DMS 273 treated with DMSO at 0.1 percent for 48 hours (cell line): ENCODE data around the gene DNAH10.

Source experiments
- DNase-seq: peaks from one replicate; lab custom pipeline; 2025; lab: John Stamatoyannopoulos, UW

DNAH10 gene

DNA sequence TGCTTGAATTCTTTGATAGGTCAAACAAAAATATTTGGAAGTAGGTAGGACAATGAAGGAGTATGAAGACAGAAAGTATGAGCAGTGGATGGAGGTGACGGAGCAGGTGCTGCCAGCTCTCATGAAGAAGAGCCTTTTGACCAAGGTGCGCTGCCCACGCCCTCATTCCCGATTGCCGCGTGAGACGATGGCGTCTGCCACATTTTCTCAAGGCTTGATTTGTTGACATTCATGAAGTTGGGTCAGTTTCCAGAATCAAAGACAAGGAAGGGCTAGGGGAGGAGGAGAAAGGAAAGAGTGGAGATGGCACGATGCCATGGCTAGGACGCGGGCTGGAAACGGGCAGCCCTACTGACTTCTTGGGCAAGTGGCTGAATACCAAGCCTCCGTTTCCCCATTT is 37.1 kb downstream of the DNAH10 start:
- no peak for DNase-seq

DNA sequence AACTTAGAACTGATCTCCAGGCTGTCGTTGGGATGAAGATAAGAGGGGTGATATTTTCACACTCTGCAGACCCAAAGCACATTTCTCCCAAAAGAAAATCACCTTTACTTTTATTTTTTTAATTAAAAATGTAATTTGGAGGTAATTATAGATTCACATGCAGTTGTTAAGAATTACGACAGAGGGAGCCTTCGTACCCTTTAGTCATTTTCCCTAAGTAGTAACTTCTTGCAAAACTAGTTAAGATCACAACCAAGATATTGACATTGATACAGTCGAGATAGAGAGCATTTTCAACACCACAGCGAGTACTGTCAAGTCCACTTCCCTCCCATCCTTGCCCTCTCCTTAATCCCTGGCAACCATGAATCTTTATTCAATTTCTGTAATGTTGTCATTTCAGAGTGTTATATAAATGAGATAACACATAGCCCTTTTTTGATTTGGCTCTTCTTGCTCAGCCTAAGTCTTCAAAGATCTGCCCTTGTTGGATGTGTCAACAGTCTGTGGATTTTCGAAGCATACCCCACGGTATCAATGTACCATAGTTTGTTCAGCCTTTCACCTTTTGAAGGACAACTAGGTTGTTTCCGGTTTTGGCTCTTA is 39.6 kb downstream of the DNAH10 start:
- DNase-seq: no peak

DNA sequence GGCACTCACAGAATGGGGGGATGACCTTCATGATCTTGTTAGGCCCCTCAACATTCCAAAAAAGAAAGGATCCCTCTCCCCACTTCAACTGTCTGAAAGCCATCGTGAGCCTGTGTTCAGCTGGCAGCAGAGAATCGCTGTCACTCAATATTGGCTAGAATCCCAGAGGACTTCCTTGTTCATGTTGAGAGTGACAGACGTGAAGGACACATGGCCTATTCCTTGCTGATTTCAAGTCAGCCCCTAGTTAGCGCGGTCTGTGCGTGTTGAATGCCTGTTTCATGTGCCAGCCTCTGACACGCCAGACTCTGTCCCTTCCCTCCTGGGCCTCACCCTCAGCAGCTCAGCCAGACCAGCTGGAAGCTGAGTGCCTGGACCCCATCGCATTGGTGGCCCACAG is 43.1 kb downstream of the DNAH10 start:
- DNase-seq: no peak

DNA sequence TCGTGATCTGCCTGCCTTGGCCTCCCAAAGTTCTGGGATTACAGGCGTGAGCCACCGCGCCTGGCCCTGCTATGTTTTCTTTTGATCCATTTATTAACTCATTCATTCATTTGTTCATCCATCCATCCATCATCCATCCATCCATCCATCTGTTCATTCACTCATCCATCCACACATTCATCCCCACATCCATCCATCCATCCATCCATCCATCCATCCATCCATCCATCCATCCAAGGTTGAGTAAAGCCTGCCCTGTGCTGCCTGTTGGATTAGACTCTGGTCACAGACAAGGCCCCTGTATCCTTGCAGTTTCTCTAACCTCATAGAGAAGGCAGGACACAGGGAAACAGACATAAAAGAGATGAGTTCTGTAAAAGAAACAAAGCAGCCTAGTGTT is 44.9 kb downstream of the DNAH10 start:
- no peak for DNase-seq

DNA sequence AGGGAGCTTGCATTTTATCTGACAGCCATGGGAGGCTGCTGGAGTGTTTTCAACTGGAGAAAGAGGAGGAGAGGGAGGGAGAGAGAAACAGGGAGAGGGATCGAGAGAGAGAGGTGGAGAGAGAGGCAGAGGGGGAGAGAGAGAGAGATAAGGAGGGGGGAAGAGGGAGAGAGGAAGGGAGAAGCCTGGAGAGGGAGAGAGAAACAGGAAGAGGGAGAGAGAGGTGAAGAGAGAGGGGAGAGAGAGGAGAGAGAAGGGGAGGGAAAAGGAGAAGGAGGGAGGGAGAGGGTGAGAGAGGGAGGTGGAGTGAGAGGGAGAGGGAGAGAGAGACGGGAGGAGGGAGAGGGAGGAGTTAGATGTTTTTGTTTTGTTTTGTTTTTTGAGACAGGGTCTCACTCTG is 45.6 kb downstream of the DNAH10 start:
- DNase-seq: no peak

DNA sequence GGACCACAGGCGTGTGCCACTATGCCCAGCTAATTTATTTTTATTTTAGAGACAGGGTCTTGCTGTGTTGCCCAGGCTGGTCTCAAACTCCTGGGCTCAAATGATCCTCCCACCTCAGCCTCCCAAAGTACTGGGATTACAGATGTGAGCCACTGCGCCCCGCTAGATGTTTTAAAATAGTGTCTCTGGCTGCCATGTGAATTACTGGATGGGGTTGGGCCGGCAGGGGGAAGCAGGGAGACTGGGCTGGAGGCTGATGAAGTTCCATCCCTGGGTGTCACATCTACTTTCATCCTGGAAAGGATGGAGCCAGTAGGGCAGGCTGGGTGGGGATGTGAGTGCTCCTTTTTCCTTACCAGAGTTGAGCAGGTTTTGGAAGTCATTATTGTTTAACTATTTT is 46.1 kb downstream of the DNAH10 start:
- no peak for DNase-seq

DNA sequence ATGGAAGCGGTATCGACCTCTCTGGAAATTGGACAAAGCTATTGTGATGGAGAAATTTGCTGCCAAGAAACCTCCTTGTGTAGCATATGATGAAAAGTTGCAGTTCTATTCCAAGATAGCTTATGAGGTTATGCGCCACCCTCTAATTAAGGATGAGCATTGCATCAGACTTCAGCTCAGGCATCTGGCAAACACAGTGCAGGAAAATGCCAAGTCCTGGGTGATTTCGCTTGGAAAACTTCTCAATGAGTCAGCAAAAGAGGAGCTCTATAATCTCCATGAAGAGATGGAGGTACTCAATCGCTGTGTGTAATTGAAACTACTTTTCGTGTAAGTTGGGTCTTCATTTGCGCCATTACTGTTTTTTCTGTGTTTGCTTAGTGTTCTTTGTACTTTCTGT is 51.2 kb downstream of the DNAH10 start:
- DNase-seq: no peak

DNA sequence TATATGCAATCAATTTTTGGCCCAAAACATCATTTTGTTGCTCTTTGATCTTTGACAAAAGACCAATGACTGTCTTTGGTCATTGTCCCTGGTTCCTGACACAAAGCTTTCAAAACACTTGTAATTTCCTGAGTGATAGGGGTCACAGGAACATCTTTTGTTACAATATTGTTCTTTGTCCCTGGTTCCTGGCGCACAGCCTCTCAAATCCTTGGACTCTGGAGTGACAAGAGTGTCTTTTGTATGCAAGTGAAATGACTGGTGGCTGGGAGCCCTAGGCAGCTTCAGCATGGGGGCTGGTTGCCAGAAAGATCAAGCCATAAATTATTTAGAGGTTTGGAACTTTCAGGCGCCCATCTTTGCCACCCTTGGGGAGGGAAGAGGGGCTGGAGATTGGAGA is 53.9 kb downstream of the DNAH10 start:
- DNase-seq: no peak

DNA sequence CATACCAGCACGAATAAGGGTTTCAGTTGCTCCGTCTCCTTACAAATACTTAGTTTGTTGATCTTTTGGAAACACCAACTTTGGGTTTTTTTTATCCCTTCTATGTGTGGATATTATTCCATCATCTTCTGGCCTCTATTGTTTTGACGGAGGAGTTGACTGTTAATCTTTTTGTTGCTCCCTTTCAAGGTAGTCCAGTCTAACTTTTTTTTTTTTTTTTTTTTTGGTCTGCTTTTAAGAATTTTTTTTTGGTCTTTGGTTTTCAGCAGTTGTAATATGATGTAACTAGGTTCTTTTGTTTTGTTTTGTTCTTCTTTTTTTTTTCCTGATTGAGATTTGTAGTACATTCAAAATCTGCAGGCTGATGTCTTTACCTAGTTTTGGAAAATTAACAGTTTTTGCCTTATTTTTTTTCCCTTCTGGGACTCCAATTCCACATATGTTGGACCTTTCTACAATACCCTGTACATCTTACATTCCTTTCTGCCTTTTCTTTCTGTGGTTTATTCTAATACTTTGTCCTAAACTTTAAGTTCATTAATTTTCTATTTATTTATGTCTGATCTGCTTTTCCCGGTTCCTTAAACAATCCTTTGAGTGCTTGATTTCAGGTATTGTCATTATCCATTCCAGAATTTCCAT is 54.9 kb downstream of the DNAH10 start:
- DNase-seq: no peak

DNA sequence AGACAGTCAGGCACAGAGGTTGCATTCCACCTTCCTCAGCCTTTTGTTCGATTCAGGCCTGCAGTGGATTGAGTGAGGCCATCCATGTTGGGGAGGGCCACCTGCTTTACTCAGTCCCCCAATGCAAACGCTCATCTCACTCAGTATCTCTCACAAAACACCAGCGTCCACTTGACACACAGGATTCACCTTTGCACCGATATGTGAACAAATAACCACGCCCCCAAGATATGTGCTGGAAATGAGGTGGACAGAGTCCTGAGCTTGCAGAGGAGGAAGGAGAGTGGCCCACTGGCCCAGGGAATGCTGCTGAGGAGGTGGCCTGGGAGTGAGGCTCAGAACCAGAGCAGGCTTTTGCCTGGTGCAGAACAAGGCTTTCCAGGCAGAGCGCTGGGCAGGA is 60.7 kb downstream of the DNAH10 start:
- DNase-seq: no peak

DNA sequence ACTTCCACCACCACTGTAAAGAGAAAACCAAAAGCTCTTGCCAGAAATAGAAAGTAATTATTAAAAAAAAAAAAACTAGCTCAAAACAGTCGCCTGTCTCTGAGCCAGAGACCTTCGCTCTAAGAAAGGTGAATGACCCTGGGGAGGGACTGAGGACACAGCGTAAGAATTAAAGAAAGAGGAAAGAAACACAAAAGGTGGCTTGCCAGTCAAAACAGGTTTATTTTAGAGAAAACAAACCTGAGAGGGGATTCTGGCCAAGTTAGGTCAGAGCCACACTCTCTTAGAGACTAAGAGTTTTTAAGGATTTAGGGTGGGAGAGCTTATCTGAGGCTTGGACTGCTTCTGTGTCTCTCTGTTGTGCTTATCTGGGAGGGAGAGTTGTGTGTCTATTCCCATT is 66.0 kb downstream of the DNAH10 start:
- no peak for DNase-seq

DNA sequence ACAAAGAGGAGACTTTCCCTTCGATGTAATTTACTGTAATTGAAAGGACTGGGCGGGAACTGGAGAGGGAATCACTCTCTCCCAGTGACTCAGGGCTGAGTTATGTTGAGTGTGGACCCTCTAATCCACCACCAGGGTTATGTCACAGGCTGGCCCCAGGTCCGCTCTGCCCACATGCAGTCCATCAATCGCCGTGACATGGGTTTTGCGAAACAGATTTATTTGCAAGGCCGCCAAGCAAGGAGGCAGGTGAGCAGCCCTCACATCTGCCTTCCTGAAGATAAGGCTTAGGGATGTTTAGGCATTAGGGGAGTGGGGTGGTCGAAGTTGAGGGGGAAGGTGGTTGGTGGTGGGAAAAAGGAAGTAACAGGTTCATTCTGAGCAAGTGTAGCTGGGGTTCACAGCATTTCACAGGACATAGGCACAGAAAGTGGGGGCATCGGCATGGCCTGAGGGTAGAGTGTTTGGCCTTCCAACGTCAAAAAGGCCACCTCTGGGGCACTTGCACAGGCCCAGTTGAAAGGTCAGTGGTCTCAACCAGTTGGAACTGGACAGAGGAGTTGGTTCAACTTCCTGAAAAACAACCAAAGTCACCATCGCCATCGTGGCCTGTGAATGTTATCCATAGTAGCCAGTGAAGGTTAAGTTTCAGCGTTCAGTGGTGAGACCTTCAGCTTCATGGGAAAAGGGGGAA is 66.9 kb downstream of the DNAH10 start:
- DNase-seq: no peak

DNA sequence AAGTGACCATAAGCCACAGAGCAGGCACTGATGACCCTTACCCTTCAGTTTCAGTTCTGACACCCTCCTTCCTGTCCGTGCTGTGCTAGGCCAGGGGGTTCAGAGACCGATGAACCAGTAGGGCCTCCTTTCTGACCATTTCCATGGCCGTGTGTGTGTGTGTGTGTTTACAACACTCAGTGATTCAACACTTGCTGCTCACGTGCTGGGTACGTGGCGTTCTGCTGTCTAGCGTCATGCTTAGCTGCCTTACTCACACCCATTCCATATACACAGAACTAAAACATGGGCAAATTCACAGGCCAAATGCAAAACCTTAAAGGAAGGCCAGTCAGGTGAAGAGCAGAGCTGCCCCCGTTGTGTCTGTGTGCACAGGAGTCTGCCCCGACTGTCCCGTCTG is 67.5 kb downstream of the DNAH10 start:
- no peak for DNase-seq

DNA sequence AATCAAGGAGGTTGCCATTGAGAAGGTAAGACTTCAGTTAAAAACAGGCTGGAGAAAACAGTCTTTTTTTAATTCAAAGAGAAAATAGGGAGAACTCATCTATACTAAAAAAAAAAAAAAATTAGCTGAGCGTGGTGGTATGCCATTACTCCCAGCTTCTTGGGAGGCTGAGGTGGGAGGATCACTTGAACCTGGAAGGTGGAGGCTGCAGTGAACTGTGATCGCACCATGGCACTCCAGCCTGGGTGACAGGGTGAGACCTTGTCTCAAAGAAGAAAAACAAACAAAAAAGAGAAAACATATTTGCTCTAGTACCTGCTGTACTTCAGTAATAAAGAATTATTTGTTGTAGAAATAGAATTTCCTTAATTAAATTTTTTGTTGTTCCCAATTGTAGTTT is 68.6 kb downstream of the DNAH10 start:
- no peak for DNase-seq

DNA sequence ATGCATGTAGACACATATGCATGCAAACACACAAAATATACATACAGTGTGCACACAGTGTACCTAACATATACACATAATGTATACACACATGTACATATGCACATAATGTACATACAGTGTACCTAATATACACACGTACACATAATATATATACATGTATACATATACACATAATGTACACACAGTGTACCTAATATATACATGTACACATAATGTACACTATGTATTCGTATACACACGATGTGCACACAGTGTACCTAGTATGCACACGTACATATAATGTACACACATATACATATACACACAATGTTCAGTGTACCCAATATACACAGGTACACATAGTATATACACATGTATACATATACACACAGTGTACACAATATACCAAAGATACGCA is 70.0 kb downstream of the DNAH10 start:
- no peak for DNase-seq

DNA sequence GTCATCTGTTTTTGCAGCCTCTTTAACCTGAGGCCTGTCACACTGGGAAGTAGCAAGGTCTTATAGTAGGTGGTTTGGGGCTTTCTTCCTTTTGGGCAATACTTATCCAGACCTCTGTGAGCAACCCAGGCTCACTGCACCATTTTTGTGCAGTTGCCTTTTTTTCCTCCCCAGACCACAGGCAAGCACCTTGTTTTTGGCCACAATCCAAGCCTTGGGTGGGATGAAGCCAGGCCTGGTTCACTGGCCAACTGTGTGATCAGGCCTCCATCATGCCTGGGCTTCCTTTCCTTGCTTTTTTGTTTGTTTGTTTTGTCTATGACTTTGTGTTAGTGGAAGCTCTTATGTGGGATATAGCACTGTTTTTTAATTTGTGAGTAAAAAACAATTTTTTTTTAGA is 71.7 kb downstream of the DNAH10 start:
- DNase-seq: no peak

DNA sequence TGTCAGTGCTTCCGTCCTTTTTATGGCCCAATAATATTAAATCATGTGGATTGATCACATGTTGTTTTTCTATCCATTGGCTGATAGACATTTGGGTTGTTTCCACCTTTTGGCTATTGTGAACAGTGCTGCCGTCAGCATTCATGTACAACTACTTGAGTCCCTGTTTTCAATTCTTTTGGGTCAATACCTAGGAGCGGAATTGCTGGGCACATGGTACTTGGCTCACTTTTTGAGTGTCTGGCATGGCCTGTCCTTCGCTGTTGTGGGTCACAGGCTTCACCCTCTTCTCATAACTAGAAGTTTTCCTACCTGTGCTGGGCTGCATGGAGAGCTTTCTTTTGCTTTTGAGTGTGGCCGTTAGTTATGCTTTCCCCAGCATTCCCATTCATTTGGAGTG is 72.7 kb downstream of the DNAH10 start:
- DNase-seq: no peak

DNA sequence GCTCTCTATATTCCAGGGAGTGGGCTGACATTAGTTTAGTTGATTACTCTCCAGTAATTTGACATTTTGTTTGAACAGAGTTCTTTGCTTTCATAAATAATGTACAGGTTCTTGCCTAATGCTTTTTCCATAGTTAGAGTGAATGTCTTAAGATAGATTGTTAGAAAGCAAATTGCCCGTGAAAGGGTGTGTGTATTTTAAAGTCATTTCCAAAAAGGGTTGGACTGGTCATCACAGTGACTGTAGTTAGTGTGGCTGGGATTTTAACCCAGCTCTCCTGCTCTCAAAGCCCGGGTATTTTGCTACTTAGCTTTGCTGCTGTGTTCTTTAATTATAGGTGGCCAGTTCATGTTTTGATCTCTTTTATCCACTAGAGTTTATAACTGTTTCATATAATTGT is 74.2 kb downstream of the DNAH10 start:
- DNase-seq: no peak

DNA sequence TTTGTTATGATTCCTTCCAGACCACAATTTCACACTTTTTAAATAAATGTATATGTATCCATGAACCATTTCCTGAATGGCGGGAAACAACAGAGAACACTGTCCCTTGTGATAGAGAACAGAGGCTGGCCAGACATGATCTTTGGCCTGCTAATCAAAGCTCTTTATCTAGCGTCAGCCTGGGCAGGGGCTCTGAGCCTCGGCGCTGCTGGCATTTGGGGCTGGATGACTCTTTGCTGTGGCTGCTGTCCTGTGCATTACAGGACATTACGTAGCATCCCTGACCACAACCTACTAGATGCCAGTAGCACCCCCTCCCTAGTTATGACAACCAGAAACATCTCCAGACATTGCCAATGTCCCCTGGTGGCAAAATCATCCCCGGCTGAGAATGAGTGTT is 77.7 kb downstream of the DNAH10 start:
- no peak for DNase-seq

DNA sequence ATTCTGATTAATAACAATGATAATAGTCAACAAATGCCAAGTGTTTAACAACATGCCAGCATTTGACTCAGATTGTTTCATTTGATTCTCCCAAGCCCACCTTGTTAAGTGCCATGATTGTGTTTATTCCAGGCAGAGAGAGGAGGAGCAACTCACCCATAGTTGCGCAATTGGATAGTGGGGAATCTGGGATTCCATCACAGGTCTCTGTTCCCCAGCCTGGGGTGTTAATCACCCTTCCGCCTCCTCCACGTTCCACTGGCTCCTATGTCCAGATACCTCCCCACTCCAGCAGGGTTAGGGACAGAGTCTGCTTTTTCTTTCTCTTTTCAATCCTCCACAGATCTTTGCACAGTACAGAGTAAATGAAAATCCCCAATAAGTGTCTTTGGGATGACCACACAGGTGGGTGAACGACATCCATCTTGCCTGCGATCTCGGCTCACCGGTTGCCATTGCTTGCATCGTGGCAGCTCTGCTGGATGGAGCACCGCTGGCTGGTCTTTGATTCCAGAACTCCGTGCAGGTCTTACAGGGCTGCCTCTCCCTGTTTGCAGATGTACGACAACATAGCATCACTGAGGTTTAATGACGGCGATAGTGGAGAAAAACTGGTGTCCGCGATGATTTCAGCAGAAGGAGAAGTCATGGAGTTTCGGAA is 78.8 kb downstream of the DNAH10 start:
- no peak for DNase-seq

DNA sequence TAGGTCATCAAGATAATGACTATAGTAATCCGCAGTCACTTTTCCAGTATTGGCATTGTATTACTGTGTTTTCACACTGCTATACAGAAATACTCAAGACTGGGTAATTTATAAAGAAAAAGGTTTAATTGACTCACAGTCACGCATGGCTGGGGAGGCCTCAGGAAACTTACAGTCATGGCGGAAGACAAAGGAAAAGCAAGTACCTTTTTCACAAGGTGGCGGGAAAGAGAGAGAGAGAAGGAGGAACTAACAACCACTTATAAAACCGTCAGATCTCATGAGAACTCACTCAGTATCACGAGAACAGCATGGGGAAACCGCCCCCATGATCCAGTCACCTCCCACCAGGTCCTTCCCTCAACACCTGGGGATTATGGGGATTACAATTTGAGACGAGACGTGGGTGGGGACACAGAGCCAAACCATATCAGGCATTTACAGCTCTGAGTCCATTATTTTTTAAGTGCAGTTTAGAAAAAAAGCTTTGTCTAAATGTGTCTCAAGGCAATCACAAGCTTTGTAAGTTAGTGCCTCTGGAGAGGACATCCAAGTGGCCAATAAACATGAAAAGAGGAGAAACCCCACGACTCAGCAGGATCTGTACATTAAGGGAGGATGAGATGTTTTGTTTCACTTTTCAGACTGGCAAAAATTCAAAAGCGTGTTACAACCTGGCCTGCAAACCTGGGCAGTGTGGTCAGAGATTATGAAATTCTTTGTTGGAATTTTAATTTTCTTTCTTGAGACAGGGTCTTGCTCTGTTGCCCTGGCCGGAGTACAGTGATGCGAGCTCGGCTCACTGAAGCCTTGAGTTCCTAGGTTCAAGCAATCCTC is 82.0 kb downstream of the DNAH10 start:
- DNase-seq: no peak

DNA sequence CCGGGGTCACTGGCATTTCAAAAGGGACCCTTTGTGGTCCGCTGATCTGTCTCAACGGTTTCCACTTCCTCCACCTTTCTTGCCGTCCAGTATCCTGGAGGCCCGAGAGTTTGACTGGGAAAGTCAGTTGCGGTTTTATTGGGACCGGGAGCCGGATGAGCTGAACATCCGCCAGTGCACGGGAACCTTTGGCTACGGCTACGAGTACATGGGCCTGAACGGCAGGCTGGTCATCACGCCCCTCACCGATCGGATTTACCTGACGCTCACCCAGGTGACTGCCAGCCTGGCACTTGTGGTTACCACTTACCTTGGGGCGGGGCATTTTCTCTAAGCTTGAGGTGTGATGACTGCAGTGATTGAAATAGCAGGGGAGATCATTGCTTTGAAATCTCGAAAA is 83.8 kb downstream of the DNAH10 start:
- no peak for DNase-seq
